ENCODE data around the gene NDUFA13. TPM values are rescaled to one million over a fixed set of nuclear protein-coding genes. Genes with fewer than 3 reads are reported as not detected.

The NDUFA13 gene
- total RNA-seq, 1 donor from 2014 or later: 12.7 TPM

- no peak for DNase-seq (ENCODE audit: low spot score in 2 of 2)
- TF ChIP-seq CTCF (IDR thresholded peaks at IDR 0.05): no peak
- Histone ChIP-seq H3K9me3 (no peaks in the 10 kb centered on the region), H3K27me3 (no peaks in the 10 kb centered on the region), H3K36me3 (peaks cover 75 to 79% of the 10 kb centered on the region in 2 donors), H3K4me3 (no peak overlapping the region), H3K27ac (no peak overlapping the region), H3K4me1 (no peaks in the 10 kb centered on the region)
- intact Hi-C loops (cut with DNase I): no loop called here
Observed at GRCh38 chr19:19495614-19496603, 20.1 kb upstream of the NDUFA13 start.

GRCh38 chr19:19498255-19498991 is 17.6 kb upstream of the NDUFA13 start:
- no peaks in the 10 kb centered on the region for H3K9me3 ChIP-seq
- intact Hi-C loops (cut with DNase I): no loop called here
- DNase-seq (ENCODE audit: low spot score in 2 of 2): no peak
- no peaks in the 10 kb centered on the region for H3K4me1 ChIP-seq
- no peaks in the 10 kb centered on the region for H3K27me3 ChIP-seq
- no peak for TF ChIP-seq CTCF (IDR thresholded peaks at IDR 0.05)
- no peak overlapping the region for H3K27ac ChIP-seq
- H3K36me3 ChIP-seq: peaks cover 86 to 92% of the 10 kb centered on the region in 2 donors
- no peak overlapping the region for H3K4me3 ChIP-seq

DNA sequence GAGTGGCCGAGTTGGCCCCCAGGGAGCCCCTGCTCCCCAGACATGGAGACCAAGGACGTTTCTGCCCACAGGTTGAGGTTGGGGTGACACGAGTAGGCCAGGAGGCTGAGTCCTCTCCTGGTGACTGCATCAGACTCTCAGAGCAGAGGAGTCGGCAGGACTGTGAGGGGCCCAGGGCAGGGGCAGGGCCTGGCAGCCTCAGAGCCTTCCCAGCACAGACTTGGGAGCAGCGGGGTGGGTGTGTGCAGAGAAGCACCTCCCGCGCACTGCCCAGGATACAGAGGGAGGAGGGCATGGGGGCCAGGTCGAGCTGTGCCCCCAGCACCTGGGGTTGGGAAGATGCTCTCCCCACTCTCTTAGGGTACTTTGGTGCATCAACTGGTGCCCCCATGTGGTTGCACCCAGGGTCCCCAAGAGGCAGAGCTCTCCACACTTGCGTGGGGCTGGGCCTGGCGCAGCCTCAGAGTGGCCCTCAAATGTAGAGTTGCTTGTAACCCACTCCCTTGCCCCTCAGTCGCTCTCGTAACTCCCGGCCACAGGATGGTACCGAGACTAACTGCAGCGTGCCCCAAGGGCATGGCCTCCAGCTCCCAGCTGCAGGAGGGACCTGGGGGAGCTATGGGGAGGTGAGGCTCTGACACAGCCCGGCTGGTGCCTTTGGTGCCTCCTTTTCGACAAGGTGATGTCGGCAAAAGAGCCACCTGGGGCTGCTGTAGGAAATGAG is 16.6 kb upstream of the NDUFA13 start:
- no peak overlapping the region for H3K4me3 ChIP-seq
- intact Hi-C loops (cut with DNase I): no loop called here
- no peak overlapping the region for H3K27ac ChIP-seq
- H3K36me3 ChIP-seq: peaks cover 82 to 92% of the 10 kb centered on the region in 2 donors
- H3K4me1 ChIP-seq: no peaks in the 10 kb centered on the region
- DNase-seq (ENCODE audit: low spot score in 2 of 2): no peak
- no peaks in the 10 kb centered on the region for H3K27me3 ChIP-seq
- TF ChIP-seq CTCF (IDR thresholded peaks at IDR 0.05): no peak
- no peaks in the 10 kb centered on the region for H3K9me3 ChIP-seq

DNA sequence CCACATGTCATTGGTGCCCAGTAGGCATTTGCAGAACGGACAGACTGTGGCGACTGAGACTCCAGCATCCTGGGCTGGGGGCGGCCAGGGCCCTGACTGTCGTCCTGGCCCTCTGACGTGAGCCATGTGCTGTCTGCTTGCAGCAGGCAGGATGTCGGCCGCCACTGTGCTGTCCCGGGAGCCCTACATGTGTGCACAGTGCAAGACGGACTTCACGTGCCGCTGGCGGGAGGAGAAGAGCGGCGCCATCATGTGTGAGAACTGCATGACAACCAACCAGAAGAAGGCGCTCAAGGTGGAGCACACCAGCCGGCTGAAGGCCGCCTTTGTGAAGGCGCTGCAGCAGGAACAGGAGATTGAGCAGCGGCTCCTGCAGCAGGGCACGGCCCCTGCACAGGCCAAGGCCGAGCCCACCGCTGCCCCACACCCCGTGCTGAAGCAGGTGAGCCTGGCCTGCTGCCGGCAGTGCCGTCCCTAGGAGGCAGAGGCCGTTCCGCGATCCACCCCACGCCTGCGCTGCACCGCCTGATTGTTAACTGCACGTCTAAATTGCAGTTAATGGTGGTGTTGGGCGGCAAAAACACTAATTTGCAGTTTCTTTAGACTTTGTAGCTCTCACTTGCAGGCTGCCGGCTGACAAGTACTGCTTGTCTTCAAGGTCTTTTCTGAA is 14.9 kb upstream of the NDUFA13 start:
- no peak for TF ChIP-seq CTCF (IDR thresholded peaks at IDR 0.05)
- DNase-seq (ENCODE audit: low spot score in 2 of 2): no peak
- intact Hi-C loops (cut with DNase I): no loop called here
- no peaks in the 10 kb centered on the region for H3K9me3 ChIP-seq
- no peak overlapping the region for H3K27ac ChIP-seq
- H3K27me3 ChIP-seq: no peaks in the 10 kb centered on the region
- peaks cover 0 to 2% of the 10 kb centered on the region in 2 donors for H3K4me1 ChIP-seq
- no peak overlapping the region for H3K4me3 ChIP-seq
- H3K36me3 ChIP-seq: peaks cover 84 to 99% of the 10 kb centered on the region in 2 donors

DNA sequence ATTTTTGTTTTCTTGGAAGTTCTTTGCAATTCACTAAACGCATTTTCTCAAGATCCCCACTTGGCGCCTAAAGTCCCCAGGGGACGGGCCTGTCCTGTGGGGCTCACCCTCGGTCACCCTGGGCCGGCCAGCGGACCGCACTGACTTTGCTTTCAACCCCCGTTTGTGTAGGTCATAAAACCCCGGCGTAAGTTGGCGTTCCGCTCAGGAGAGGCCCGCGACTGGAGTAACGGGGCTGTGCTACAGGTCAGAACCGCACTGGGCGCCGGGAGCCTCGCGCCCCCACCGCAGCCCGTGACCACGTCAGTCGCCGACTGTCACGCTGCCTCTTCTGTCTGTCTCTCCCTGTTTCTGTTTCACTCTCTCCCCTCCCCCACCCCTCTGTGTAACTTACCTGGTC is 14.2 kb upstream of the NDUFA13 start:
- DNase-seq (ENCODE audit: low spot score in 2 of 2): no peak
- Histone ChIP-seq H3K27ac (no peak overlapping the region), H3K36me3 (peaks cover 77 to 95% of the 10 kb centered on the region in 2 donors), H3K9me3 (no peaks in the 10 kb centered on the region), H3K27me3 (no peaks in the 10 kb centered on the region), H3K4me1 (peaks cover 0 to 4% of the 10 kb centered on the region in 2 donors), H3K4me3 (no peak overlapping the region)
- intact Hi-C loops (cut with DNase I): no loop called here
- no peak for TF ChIP-seq CTCF (IDR thresholded peaks at IDR 0.05)
